ENCODE data around the gene XPO6. TPM values are rescaled to one million over a fixed set of nuclear protein-coding genes. Genes with fewer than 3 reads are reported as not detected.
A peak's percentile ranks its signal among the peaks of the same experiment; 100 is the strongest.

XPO6 gene
- total RNA-seq, 1 experiment from 2014 or later, result 162 TPM

DNA sequence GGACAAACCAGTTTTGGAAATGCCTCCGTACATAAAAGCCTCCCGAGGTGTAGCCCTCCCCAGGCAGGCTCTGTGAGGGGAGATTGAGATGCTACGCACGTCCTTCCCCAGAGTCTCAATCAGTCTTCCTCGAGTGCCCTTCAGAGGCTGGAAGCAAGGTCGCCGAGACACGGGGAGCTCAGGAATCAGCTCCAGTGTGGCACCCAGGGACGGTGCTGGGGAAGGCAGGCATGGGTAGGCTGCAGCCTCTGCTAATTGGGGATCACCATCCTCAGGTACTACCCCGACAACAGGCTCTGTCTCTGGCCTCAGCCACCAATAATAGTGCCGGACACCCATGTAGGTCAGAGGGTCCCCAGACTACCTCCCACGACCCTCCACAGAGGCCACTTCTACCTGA is 120.1 kb downstream of the XPO6 start:
- RAD21 ChIA-PET (ENCODE audit: low non-redundant PET in 1 of 2, low total read pairs in 2 of 2, uncharacterized antibody in 2 of 2, unreplicated experiment in 2 of 2), result no interaction called here
- no peak for DNase-seq (ENCODE audit: low read depth, low spot score)
- no peaks in the 10 kb centered on the region for H4K20me1 ChIP-seq (ENCODE audit: insufficient read depth)
- intact Hi-C loops (cut with micrococcal nuclease), result no loop called here
- CTCF ChIA-PET, result no interaction called here
- H3K27ac ChIP-seq (ENCODE audit: low read depth, low read length), result no peak overlapping the region
- H2AFZ ChIP-seq (ENCODE audit: low read depth, low read length, poor library complexity, severe bottlenecking), result no peak overlapping the region
- POLR2A ChIA-PET, result no interaction called here
- H3K9ac ChIP-seq (ENCODE audit: low read length), result no peak overlapping the region
- H3K36me3 ChIP-seq (ENCODE audit: control insufficient read depth in 1 of 2, insufficient read depth in 2 of 2, low read length in 2 of 2), result 0 out of 4 replicates have a peak, but pooled peaks cover 0 to 3% of the 10 kb centered on the region in 2 experiments
- H3K79me2 ChIP-seq (ENCODE audit: insufficient read depth, low read length), result no peaks in the 10 kb centered on the region
- TF ChIP-seq POLR2A (IDR thresholded peaks at IDR 0.05; ENCODE audit: borderline replicate concordance, extremely low read depth, insufficient read depth, insufficient read length) (no peak), EGR1 (IDR thresholded peaks at IDR 0.05; ENCODE audit: low read depth) (no peak)
- TF ChIP-seq, protein P1, sequence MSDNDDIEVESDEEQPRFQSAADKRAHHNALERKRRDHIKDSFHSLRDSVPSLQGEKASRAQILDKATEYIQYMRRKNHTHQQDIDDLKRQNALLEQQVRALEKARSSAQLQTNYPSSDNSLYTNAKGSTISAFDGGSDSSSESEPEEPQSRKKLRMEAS (IDR thresholded peaks at IDR 0.05), result no peak
- TF ChIP-seq, protein P2, sequence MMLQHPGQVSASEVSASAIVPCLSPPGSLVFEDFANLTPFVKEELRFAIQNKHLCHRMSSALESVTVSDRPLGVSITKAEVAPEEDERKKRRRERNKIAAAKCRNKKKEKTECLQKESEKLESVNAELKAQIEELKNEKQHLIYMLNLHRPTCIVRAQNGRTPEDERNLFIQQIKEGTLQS (IDR thresholded peaks at IDR 0.05), result no peak
- H3K9me2 ChIP-seq (ENCODE audit: insufficient read depth), result no peaks in the 10 kb centered on the region
- peaks cover 5 to 16% of the 10 kb centered on the region in 2 experiments; a peak in 3 of 4 replicates for H3K4me1 ChIP-seq (ENCODE audit: control insufficient read depth in 1 of 2, insufficient read depth in 2 of 2, low read length in 2 of 2)
- no peaks in the 10 kb centered on the region for H3K27me3 ChIP-seq (ENCODE audit: insufficient read depth, low read length)
- ATAC-seq, result no peak
- H3K4me2 ChIP-seq (ENCODE audit: low read length), result peak overlapping the region; percentile 27; the same call in 1 of the 2 replicates
- no peaks in the 10 kb centered on the region for H3K9me3 ChIP-seq (ENCODE audit: control insufficient read depth in 1 of 2, insufficient read depth in 1 of 2, low read depth in 1 of 2, low read length in 2 of 2)
- H3K4me3 ChIP-seq (replicated peaks in 1 of 2; ENCODE audit: low read depth in 1 of 2, low read length in 2 of 2), result no peak overlapping the region
- BruUV-seq (replicated peaks), result no TSS peak

DNA sequence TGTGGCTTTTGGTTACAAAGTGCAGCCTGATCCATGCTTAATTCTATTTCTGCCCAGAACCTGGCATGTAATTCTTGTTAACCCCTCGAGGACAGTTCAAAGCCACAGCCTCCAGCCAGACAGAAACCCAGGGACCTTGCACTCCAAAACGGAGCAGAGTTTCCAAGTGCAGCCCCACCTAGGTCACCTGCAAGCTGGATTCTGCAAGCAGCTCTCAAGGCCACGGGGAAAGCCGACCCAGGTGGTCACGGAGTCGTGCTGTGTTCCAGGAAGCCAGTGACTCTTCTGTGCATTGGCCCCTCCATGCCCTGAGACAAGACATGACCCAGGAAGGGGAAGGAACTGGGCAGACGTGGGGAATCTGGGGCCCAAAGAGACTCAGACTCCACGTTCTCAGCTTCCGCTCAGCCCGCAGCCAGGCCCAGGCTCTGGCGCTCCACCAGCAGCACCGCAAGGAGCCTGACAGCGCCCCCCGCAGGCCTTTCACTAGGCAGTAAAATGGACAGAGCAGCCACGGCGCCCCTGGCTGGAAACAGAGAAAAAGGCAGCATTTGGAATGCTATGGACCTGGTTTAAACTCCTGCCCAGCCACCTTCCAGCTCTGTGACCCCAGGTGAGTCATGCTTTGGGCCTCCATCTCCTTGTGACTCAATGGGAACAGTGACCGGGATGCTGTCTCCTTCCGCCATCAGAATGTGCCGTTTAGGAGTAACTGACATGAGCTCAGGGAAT is 121.0 kb downstream of the XPO6 start:
- peaks cover 5 to 16% of the 10 kb centered on the region in 2 experiments; a peak in 3 of 4 replicates for H3K4me1 ChIP-seq (ENCODE audit: control insufficient read depth in 1 of 2, insufficient read depth in 2 of 2, low read length in 2 of 2)
- H3K36me3 ChIP-seq (ENCODE audit: control insufficient read depth in 1 of 2, insufficient read depth in 2 of 2, low read length in 2 of 2), result 0 out of 4 replicates have a peak, but pooled peaks cover 0 to 3% of the 10 kb centered on the region in 2 experiments
- ChIA-PET POLR2A (no interaction called here), RAD21 (ENCODE audit: low non-redundant PET in 1 of 2, low total read pairs in 2 of 2, uncharacterized antibody in 2 of 2, unreplicated experiment in 2 of 2) (no interaction called here), CTCF (no interaction called here)
- no peak for DNase-seq (ENCODE audit: low read depth, low spot score)
- H3K9me3 ChIP-seq (ENCODE audit: control insufficient read depth in 1 of 2, insufficient read depth in 1 of 2, low read depth in 1 of 2, low read length in 2 of 2), result no peaks in the 10 kb centered on the region
- intact Hi-C loops (cut with micrococcal nuclease), result no loop called here
- peak; percentile 59 for ATAC-seq
- TF ChIP-seq FOSL1 (IDR thresholded peaks at IDR 0.05; ENCODE audit: low read depth), result peak; percentile 14; the same call in 1 of the 2 replicates
- TF ChIP-seq ZFX (IDR thresholded peaks at IDR 0.05), result no peak
- no peak for TF ChIP-seq ELF1 (IDR thresholded peaks at IDR 0.05; ENCODE audit: borderline replicate concordance, low read depth)
- no peak for TF ChIP-seq CBX3 (IDR thresholded peaks at IDR 0.05; ENCODE audit: low read depth)
- peak; percentile 52 to 79 (median 70); a peak in 5 of 6 replicates for TF ChIP-seq CTCF (IDR thresholded peaks at IDR 0.05 in 2 of 3, conservative IDR thresholded peaks at IDR 0.05 in 1 of 3; ENCODE audit: borderline replicate concordance in 1 of 3, insufficient read depth in 1 of 3, low read depth in 2 of 3, low read length in 2 of 3)
- no peak for TF ChIP-seq CEBPB (IDR thresholded peaks at IDR 0.05; ENCODE audit: low read depth)
- no peak for TF ChIP-seq REST (IDR thresholded peaks at IDR 0.05; ENCODE audit: low read depth)
- TF ChIP-seq, protein P2 (IDR thresholded peaks at IDR 0.05), result no peak
- TF ChIP-seq, protein P1 (IDR thresholded peaks at IDR 0.05), result no peak
- TF ChIP-seq EGR1 (IDR thresholded peaks at IDR 0.05; ENCODE audit: low read depth), result no peak
- TF ChIP-seq SRF (IDR thresholded peaks at IDR 0.05; ENCODE audit: low read depth), result no peak
- no peaks in the 10 kb centered on the region for H3K27me3 ChIP-seq (ENCODE audit: insufficient read depth, low read length)
- H2AFZ ChIP-seq (ENCODE audit: low read depth, low read length, poor library complexity, severe bottlenecking), result no peak overlapping the region
- H3K9me2 ChIP-seq (ENCODE audit: insufficient read depth), result no peaks in the 10 kb centered on the region
- H4K20me1 ChIP-seq (ENCODE audit: insufficient read depth), result no peaks in the 10 kb centered on the region
- BruUV-seq (replicated peaks), result no TSS peak
- no peak overlapping the region for H3K27ac ChIP-seq (ENCODE audit: low read depth, low read length)
- no peak overlapping the region for H3K9ac ChIP-seq (ENCODE audit: low read length)
- no peaks in the 10 kb centered on the region for H3K79me2 ChIP-seq (ENCODE audit: insufficient read depth, low read length)
- peak overlapping the region; percentile 24; the same call in 1 of the 2 replicates for H3K4me2 ChIP-seq (ENCODE audit: low read length)
- H3K4me3 ChIP-seq (replicated peaks in 1 of 2; ENCODE audit: low read depth in 1 of 2, low read length in 2 of 2), result no peak overlapping the region

Measured in HCT116 (cell line).